Neural cell (in vitro differentiated cells): ENCODE data around the gene SNTA1. TPM values are rescaled to one million over a fixed set of nuclear protein-coding genes. Genes with fewer than 3 reads are reported as not detected.

Experiments used
- H2AFZ ChIP-seq: fragments of 200-600, 300-800 bp; sonication (generic), shearing (Covaris generic); 2 replicates; pipeline ENCODE4 v1.6.0; 2014; ENCODE audit warnings: low read depth, mild to moderate bottlenecking, antibody characterized with exemption, low read length, moderate library complexity
- H3F3A ChIP-seq: fragments of 200-600 bp; shearing (Covaris generic); 2 replicates; pipeline ENCODE4 v1.6.1; 2016; ENCODE audit warnings: mild to moderate bottlenecking, moderate library complexity, mixed read lengths, antibody characterized with exemption, low read length; ENCODE audit not compliant: insufficient read depth, poor library complexity, severe bottlenecking
- H3K27ac ChIP-seq: fragments of 200-600, 300-800 bp; sonication (generic), shearing (Covaris generic); 2 replicates; pipeline ENCODE4 v1.5.1; 2014; ENCODE audit warnings: mild to moderate bottlenecking, low read length, moderate library complexity
- H3K27me3 ChIP-seq: fragments of 300-800, 200-600 bp; sonication (generic), shearing (Covaris generic); 2 replicates; pipeline ENCODE4 v1.6.0; 2014; ENCODE audit warnings: mild to moderate bottlenecking, low read depth, low read length, moderate library complexity; ENCODE audit not compliant: insufficient read depth
- H3K36me3 ChIP-seq: fragments of 300-800, 200-600 bp; sonication (generic), shearing (Covaris generic); 2 replicates; pipeline ENCODE4 v1.5.1; 2014; ENCODE audit warnings: mild to moderate bottlenecking, antibody characterized with exemption, low read length, moderate library complexity; ENCODE audit not compliant: insufficient read depth
- H3K4me2 ChIP-seq: fragments of 300-800, 200-600 bp; sonication (generic), shearing (Covaris generic); 2 replicates; pipeline ENCODE4 v1.6.0; 2014; ENCODE audit warnings: mild to moderate bottlenecking, low read length
- H3K4me3 ChIP-seq: fragments of 300-800, 200-600 bp; sonication (generic), shearing (Covaris generic); 2 replicates; pipeline ENCODE4 v1.5.1; 2014; ENCODE audit warnings: mild to moderate bottlenecking, low read length, moderate library complexity
- H3K79me2 ChIP-seq: fragments of 200-600 bp; shearing (Covaris generic); replicated peaks from 2 replicates; pipeline ENCODE4 v1.6.0; 2014; ENCODE audit warnings: mild to moderate bottlenecking, low read length, moderate library complexity; ENCODE audit not compliant: insufficient read depth
- H3K9ac ChIP-seq: fragments of 300-800, 200-600 bp; sonication (generic), shearing (Covaris generic); 2 replicates; pipeline ENCODE4 v1.6.1; 2016; ENCODE audit warnings: mild to moderate bottlenecking, low read length, mixed read lengths
- H3K9me2 ChIP-seq: fragments of 200-600 bp; shearing (Covaris generic); 2 replicates; pipeline ENCODE4 v1.6.1; 2016; ENCODE audit warnings: mild to moderate bottlenecking, low read length, mixed read lengths; ENCODE audit not compliant: insufficient read depth
- H3K9me3 ChIP-seq: fragments of 200-600, 300-800 bp; sonication (generic), shearing (Covaris generic); 2 replicates; pipeline ENCODE4 v1.6.1; 2016; ENCODE audit warnings: mild to moderate bottlenecking, mixed run types, low read length, moderate library complexity, mixed read lengths
- H4K20me1 ChIP-seq: fragments of 200-600 bp; shearing (Covaris generic); 2 replicates; pipeline ENCODE4 v1.6.1; 2016; ENCODE audit warnings: mild to moderate bottlenecking, mixed run types; ENCODE audit not compliant: insufficient read depth
- CTCF ChIP-seq: fragments of 450-650 bp; IDR thresholded peaks from 2 replicates; pipeline ENCODE4 v1.5.1; 2014; ENCODE audit warnings: antibody characterized with exemption, mild to moderate bottlenecking, moderate library complexity; ENCODE audit not compliant: poor library complexity, severe bottlenecking
- EP300 ChIP-seq: fragments of 450-650 bp; conservative IDR thresholded peaks from 2 replicates; pipeline ENCODE4 v1.6.1; 2014; ENCODE audit warnings: antibody characterized with exemption, mild to moderate bottlenecking, moderate library complexity; ENCODE audit not compliant: poor library complexity, severe bottlenecking
- EZH2 ChIP-seq: fragments of 200-600, 300-800 bp; shearing (Covaris generic), sonication (generic); IDR thresholded peaks from 2 replicates; pipeline ENCODE4 v1.6.1; 2014; ENCODE audit warnings: antibody characterized with exemption, low read length, borderline replicate concordance, mild to moderate bottlenecking; ENCODE audit not compliant: insufficient read depth, poor library complexity, severe bottlenecking
- MXI1 ChIP-seq: fragments of 450-650 bp; conservative IDR thresholded peaks from 2 replicates; pipeline ENCODE4 v1.6.1; 2014; ENCODE audit warnings: antibody characterized with exemption, mild to moderate bottlenecking; ENCODE audit not compliant: poor library complexity, severe bottlenecking
- POLR2AphosphoS5 ChIP-seq: IDR thresholded peaks from 2 replicates; pipeline ENCODE4 v1.6.1; 2012
- RAD21 ChIP-seq: fragments of 450-650 bp; conservative IDR thresholded peaks from 2 replicates; pipeline ENCODE4 v1.6.1; 2014; ENCODE audit warnings: antibody characterized with exemption, mild to moderate bottlenecking, moderate library complexity
- REST ChIP-seq: IDR thresholded peaks from 2 replicates; pipeline ENCODE4 v1.6.1; 2012; ENCODE audit warnings: borderline replicate concordance
- SMC3 ChIP-seq: fragments of 450-650 bp; conservative IDR thresholded peaks from 2 replicates; pipeline ENCODE4 v1.6.1; 2014; ENCODE audit warnings: antibody characterized with exemption, mild to moderate bottlenecking, moderate library complexity; ENCODE audit not compliant: poor library complexity
- TAF1 ChIP-seq: IDR thresholded peaks from 2 replicates; pipeline ENCODE4 v1.6.1; 2012; ENCODE audit warnings: low read depth
- polyA plus RNA-seq: library from polyadenylated mRNA; depleted of rRNA; stranded (reverse); fragments of >200 nt; gene quantifications from 2 replicates; pipeline ENCODE4 v1.2.3, GENCODE V29; 2014

Gene SNTA1
- polyA plus RNA-seq, 1 donor from 2014 or later, result 7.2 TPM

GRCh38 chr20:33423141-33423834, 20.3 kb downstream of the SNTA1 start:
- Histone ChIP-seq H3K27me3 (no peaks in the 10 kb centered on the region), H3K9me2 (no peaks in the 10 kb centered on the region), H3K4me3 (no peak overlapping the region), H3K27ac (no peak overlapping the region), H3K4me2 (no peak overlapping the region), H3K9me3 (no peaks in the 10 kb centered on the region), H3K79me2 (no peaks in the 10 kb centered on the region), H3F3A (no peaks in the 10 kb centered on the region), H3K36me3 (no peaks in the 10 kb centered on the region), H3K9ac (no peak overlapping the region), H4K20me1 (no peaks in the 10 kb centered on the region), H2AFZ (no peak overlapping the region)
- no peak for TF ChIP-seq EP300
- no peak for TF ChIP-seq MXI1
- TF ChIP-seq POLR2AphosphoS5, result no peak
- TF ChIP-seq EZH2, result no peak
- TF ChIP-seq RAD21, result no peak
- no peak for TF ChIP-seq REST
- TF ChIP-seq CTCF, result no peak
- no peak for TF ChIP-seq TAF1
- no peak for TF ChIP-seq SMC3

- TF ChIP-seq EZH2 (no peak), REST (no peak), MXI1 (no peak), TAF1 (no peak), RAD21 (no peak), CTCF (no peak), POLR2AphosphoS5 (no peak), EP300 (no peak), SMC3 (no peak)
- H2AFZ ChIP-seq, result no peak overlapping the region
- no peak overlapping the region for H3K4me2 ChIP-seq
- no peak overlapping the region for H3K4me3 ChIP-seq
- H3K79me2 ChIP-seq, result no peaks in the 10 kb centered on the region
- no peaks in the 10 kb centered on the region for H3F3A ChIP-seq
- H3K9ac ChIP-seq, result no peak overlapping the region
- H3K9me2 ChIP-seq, result no peaks in the 10 kb centered on the region
- no peaks in the 10 kb centered on the region for H3K36me3 ChIP-seq
- no peaks in the 10 kb centered on the region for H3K9me3 ChIP-seq
- no peak overlapping the region for H3K27ac ChIP-seq
- no peaks in the 10 kb centered on the region for H3K27me3 ChIP-seq
- H4K20me1 ChIP-seq, result no peaks in the 10 kb centered on the region
These were observed 24.2 kb downstream of the SNTA1 start for GRCh38 chr20:33419140-33419974.
